Iris pigment epithelial cell (primary cell): ENCODE data around the gene MAP3K2.

Source experiments
- DNase-seq: peaks from one replicate; pipeline ENCODE4 v3.0.0-alpha.2; 2011; ENCODE audit warnings: low read depth

MAP3K2 gene, protein sequence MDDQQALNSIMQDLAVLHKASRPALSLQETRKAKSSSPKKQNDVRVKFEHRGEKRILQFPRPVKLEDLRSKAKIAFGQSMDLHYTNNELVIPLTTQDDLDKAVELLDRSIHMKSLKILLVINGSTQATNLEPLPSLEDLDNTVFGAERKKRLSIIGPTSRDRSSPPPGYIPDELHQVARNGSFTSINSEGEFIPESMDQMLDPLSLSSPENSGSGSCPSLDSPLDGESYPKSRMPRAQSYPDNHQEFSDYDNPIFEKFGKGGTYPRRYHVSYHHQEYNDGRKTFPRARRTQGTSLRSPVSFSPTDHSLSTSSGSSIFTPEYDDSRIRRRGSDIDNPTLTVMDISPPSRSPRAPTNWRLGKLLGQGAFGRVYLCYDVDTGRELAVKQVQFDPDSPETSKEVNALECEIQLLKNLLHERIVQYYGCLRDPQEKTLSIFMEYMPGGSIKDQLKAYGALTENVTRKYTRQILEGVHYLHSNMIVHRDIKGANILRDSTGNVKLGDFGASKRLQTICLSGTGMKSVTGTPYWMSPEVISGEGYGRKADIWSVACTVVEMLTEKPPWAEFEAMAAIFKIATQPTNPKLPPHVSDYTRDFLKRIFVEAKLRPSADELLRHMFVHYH

DNA sequence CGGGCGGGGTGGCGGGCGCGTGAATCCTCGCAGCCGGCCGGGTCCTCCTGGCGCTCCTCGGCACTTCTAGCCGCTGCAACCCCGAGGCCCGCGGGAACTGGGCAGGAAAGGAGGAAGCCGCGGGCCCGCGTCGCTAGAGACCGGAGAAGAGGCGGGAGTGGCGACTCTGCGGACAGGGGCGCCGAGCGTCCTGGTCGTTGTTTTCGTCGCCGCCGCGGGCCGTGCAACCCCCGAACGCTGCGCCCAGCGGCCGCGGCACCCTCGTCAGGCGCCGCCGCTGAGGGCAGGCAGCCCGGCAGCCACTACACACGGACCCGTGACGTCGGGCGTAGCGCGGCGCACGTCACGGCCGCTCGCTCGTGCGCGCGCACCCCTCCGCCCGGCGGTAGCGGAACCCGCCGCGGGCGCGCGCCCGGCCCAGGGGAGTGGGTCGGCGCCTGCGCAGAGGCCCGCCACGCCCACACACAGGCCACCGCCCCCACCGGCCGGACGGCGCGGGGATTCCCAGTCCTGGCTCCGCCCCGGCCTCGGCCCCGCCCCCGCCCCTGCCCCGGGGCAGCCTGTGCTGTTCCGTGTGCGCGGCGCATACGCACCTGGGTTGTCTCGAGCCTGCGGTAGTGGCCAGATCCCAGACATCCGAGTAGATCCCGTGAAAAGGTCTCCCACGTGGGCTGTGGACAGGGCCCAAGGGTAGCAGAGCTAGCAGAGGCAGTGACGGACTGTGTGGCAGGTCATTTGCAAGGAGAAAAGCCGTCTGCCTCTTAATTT lies at the start of gene MAP3K2:
Gene MAP3K2, minus strand, starts transcription at position 321 of the 768 bp plus-strand sequence. CDS start 44,846 bp downstream, outside the sequence.
- peak; percentile 90 for DNase-seq

DNA sequence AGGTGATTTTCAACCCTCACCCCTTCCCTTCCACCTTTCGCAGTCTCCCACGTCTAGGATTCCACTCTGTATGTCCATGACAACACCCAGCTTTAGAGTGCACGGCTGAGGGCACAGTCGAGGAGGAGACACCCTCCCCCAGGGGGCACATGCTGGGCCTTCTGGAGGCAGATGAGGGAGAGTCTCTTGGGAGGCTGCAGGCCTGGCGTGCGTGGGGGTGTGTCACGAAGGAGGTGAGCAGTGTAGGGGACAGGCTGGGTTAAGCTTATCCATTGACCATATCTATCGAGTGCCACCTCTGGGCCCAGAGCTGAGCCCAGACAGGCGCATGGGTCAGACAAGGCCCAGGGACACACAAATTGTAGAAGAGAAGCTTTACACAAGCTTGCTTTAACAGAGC lies 49.3 kb upstream of the MAP3K2 start:
- DNase-seq = no peak

DNA sequence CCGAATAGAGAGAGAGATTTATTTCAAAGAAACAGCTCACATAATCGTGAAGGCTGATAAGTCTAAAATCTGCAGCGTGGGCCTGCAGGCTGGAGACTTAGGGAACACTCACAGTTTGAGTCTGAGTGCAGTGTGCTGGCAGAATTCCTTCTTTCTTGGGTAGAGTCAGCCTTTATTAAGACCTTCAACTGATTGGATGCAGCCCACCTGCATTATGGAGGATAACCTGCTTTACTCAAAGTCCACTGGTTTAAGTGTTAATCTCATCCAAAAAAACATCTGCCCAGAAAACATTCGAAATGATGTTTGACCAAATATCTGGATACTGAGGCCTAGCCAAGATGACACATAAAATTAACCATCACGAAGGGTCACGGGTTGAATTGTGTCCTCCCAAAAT lies 46.7 kb upstream of the MAP3K2 start:
- DNase-seq = no peak

DNA sequence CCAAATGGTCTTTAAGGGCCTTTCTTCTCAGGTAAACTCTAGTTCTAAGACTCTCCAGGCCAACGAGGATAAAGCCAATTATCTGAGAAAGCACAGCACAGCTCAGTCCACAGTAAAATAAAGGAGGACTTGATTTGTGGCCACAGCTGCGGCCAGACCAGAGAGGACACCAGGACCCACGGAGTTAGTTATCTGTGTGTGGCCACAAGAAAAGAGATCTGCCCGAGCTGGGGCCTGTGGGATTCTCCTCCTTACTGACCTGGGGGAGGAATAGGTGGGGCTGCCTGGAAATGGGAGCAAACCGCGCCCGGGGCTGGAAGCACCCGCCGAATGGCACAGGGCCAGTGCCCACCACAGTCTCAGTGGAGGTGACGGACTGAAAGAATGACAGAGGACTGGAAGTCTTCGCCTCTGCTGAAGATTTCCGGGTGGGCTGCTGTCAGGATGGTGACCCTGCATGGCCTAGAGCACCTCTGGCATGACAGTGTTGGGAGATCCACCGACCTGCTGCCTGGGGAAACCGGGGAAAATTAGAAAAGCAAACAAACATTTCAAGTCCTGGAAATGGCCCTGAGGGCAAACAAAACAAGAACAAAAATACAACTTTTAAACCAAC lies 43.7 kb upstream of the MAP3K2 start:
- DNase-seq = no peak

DNA sequence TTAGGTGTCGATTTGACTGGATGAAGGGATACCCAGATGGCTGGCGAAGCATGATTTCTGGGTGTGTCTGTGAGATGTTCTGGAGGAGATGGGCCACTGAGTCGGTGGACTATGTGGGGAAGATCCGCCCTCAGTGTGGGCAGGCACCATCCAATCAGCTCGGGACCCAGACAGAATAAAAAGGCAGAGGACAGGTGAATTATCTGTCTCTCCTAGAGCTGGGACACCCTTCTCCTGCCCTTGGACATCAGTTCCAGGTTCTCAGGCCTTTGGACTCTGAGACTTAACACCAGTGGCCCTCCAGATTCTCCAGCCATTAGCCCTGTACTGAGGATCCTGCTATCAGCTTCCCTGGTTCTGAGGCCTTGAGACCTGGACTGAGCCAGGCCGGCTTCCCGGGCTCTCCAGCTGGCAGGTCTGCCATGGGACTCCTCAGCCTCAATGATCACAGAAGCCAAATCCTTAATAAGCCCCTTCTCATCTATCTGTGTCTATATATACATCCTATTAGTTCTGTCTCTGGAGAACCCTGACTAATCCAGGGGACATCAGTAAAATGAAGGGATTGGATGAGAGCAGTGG lies 42.2 kb upstream of the MAP3K2 start:
- DNase-seq = no peak

DNA sequence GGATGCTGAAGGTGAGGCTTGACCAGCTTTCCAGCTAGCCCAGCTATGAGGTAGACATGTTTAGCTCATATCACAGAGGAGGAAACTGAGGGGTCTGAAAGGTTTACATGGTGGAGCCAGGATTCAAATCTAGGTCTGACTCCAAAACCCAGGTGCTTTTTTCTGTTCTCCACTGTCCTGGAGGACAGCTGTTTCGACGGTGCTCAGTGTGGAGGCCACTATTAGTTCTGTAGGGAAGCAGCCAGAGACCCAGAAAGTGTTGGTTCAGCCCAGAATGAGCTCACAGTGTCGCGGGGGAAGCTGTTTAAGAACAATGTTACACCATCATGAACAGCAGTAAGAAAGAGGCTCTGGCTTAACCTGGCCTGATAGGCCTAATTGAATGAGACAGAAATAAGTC lies 41.5 kb upstream of the MAP3K2 start:
- DNase-seq = no peak

DNA sequence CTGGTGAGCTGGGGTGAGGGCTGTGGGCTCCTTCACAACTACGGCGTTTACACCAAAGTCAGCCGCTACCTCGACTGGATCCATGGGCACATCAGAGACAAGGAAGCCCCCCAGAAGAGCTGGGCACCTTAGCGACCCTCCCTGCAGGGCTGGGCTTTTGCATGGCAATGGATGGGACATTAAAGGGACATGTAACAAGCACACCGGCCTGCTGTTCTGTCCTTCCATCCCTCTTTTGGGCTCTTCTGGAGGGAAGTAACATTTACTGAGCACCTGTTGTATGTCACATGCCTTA lies 41.0 kb upstream of the MAP3K2 start:
- DNase-seq = no peak

DNA sequence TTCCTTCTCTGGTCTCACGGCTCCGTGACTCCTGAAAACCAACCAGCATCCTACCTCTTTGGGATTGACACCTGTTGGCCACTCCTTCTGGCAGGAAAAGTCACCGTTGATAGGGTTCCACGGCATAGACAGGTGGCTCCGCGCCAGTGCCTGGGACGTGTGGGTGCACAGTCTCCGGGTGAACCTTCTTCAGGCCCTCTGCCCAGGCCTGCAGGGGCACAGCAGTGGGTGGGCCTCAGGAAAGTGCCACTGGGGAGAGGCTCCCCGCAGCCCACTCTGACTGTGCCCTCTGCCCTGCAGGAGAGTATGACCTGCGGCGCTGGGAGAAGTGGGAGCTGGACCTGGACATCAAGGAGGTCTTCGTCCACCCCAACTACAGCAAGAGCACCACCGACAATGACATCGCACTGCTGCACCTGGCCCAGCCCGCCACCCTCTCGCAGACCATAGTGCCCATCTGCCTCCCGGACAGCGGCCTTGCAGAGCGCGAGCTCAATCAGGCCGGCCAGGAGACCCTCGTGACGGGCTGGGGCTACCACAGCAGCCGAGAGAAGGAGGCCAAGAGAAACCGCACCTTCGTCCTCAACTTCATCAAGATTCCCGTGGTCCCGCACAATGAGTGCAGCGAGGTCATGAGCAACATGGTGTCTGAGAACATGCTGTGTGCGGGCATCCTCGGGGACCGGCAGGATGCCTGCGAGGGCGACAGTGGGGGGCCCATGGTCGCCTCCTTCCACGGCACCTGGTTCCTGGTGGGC lies 40.5 kb upstream of the MAP3K2 start:
- no peak for DNase-seq

DNA sequence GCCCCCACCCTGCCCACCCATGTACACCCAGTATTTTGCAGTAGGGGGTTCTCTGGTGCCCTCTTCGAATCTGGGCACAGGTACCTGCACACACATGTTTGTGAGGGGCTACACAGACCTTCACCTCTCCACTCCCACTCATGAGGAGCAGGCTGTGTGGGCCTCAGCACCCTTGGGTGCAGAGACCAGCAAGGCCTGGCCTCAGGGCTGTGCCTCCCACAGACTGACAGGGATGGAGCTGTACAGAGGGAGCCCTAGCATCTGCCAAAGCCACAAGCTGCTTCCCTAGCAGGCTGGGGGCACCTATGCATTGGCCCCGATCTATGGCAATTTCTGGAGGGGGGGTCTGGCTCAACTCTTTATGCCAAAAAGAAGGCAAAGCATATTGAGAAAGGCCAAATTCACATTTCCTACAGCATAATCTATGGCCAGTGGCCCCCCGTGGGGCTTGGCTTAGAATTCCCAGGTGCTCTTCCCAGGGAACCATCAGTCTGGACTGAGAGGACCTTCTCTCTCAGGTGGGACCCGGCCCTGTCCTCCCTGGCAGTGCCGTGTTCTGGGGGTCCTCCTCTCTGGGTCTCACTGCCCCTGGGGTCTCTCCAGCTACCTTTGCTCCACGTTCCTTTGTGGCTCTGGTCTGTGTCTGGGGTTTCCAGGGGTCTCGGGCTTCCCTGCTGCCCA lies 39.7 kb upstream of the MAP3K2 start:
- DNase-seq = no peak

DNA sequence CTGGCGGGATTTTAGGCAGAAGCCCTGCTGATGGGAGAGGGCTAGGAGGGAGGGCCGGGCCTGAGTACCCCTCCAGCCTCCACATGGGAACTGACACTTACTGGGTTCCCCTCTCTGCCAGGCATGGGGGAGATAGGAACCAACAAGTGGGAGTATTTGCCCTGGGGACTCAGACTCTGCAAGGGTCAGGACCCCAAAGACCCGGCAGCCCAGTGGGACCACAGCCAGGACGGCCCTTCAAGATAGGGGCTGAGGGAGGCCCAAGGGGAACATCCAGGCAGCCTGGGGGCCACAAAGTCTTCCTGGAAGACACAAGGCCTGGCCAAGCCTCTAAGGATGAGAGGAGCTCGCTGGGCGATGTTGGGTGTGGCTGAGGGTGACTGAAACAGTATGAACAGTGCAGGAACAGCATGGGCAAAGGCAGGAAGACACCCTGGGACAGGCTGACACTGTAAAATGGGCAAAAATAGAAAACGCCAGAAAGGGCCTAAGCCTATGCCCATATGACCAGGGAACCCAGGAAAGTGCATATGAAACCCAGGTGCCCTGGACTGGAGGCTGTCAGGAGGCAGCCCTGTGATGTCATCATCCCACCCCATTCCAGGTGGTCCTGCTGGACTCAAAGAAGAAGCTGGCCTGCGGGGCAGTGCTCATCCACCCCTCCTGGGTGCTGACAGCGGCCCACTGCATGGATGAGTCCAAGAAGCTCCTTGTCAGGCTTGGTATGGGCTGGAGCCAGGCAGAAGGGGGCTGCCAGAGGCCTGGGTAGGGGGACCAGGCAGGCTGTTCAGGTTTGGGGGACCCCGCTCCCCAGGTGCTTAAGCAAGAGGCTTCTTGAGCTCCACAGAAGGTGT lies 39.0 kb upstream of the MAP3K2 start:
- no peak for DNase-seq

DNA sequence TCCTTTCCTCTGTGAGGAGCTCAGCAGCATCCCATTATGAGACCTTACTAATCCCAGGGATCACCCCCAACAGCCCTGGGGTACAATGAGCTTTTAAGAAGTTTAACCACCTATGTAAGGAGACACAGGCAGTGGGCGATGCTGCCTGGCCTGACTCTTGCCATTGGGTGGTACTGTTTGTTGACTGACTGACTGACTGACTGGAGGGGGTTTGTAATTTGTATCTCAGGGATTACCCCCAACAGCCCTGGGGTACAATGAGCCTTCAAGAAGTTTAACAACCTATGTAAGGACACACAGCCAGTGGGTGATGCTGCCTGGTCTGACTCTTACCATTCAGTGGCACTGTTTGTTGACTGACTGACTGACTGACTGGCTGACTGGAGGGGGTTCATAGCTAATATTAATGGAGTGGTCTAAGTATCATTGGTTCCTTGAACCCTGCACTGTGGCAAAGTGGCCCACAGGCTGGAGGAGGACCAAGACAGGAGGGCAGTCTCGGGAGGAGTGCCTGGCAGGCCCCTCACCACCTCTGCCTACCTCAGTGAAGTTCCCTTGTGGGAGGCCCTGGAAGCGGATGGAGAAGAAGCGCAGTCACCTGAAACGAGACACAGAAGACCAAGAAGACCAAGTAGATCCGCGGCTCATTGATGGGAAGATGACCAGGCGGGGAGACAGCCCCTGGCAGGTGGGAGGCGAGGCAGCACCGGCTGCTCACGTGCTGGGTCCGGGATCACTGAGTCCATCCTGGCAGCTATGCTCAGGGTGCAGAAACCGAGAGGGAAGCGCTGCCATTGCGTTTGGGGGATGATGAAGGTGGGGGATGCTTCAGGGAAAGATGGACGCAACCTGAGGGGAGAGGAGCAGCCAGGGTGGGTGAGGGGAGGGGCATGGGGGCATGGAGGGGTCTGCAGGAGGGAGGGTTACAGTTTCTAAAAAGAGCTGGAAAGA lies 38.0 kb upstream of the MAP3K2 start:
- DNase-seq = no peak

DNA sequence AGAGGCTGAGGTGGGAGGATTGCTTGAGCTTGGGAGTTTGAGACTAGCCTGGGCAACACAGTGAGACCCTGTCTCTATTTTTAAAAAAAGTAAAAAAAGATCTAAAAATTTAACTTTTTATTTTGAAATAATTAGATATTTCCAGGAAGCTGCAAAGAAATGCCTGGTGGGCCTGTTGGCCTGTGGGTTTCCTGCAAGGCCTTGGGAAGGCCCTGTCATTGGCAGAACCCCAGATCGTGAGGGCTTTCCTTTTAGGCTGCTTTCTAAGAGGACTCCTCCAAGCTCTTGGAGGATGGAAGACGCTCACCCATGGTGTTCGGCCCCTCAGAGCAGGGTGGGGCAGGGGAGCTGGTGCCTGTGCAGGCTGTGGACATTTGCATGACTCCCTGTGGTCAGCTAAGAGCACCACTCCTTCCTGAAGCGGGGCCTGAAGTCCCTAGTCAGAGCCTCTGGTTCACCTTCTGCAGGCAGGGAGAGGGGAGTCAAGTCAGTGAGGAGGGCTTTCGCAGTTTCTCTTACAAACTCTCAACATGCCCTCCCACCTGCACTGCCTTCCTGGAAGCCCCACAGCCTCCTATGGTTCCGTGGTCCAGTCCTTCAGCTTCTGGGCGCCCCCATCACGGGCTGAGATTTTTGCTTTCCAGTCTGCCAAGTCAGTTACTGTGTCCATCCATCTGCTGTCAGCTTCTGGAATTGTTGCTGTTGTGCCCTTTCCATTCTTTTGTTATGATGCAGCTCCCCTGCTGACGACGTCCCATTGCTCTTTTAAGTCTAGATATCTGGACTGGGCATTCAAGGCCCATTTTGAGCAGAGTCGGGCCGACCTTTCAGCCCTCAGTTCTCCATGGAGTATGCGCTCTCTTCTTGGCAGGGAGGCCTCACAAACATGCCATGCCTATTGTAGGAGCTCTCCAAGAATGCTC lies 37.1 kb upstream of the MAP3K2 start:
- no peak for DNase-seq

DNA sequence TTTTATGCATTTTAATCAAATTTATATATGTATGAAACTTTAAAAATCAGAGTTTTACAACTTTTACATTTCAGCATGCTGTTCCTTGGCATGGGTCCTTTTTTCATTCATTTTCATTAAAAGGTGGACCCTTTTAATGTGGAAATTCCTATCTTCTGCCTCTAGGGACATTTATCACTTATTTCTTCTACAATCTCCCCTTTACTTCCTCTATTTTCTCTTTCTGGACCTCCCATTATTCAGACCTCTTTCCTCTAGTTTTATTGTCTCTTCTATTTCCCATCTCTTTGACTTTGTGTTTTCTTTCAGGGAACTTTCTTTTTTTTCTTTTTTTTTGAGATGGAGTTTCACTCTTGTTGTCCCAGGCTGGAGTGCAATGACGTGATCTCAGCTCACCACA lies 36.1 kb upstream of the MAP3K2 start:
- DNase-seq = no peak

DNA sequence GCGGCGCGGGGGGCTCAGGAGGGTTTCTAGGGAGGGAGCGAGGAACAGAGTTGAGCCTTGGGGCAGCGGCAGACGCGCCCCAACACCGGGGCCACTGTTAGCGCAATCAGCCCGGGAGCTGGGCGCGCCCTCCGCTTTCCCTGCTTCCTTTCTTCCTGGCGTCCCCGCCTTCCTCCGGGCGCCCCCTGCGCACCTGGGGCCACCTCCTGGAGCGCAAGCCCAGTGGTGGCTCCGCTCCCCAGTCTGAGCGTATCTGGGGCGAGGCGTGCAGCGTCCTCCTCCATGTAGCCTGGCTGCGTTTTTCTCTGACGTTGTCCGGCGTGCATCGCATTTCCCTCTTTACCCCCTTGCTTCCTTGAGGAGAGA lies 35.7 kb upstream of the MAP3K2 start:
- DNase-seq = no peak

DNA sequence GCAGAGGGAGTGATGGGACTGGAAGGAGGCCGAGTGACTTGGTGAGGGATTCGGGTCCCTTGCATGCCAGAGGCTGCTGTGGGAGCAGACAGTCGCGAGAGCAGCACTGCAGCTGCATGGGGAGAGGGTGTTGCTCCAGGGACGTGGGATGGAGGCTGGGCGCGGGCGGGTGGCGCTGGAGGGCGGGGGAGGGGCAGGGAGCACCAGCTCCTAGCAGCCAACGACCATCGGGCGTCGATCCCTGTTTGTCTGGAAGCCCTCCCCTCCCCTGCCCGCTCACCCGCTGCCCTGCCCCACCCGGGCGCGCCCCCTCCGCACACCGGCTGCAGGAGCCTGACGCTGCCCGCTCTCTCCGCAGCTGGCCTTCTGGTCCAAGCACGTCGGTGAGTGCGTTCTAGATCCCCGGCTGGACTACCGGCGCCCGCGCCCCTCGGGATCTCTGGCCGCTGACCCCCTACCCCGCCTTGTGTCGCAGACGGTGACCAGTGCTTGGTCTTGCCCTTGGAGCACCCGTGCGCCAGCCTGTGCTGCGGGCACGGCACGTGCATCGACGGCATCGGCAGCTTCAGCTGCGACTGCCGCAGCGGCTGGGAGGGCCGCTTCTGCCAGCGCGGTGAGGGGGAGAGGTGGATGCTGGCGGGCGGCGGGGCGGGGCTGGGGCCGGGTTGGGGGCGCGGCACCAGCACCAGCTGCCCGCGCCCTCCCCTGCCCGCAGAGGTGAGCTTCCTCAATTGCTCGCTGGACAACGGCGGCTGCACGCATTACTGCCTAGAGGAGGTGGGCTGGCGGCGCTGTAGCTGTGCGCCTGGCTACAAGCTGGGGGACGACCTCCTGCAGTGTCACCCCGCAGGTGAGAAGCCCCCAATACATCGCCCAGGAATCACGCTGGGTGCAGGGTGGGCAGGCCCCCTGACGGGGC lies 35.0 kb upstream of the MAP3K2 start:
- no peak for DNase-seq

DNA sequence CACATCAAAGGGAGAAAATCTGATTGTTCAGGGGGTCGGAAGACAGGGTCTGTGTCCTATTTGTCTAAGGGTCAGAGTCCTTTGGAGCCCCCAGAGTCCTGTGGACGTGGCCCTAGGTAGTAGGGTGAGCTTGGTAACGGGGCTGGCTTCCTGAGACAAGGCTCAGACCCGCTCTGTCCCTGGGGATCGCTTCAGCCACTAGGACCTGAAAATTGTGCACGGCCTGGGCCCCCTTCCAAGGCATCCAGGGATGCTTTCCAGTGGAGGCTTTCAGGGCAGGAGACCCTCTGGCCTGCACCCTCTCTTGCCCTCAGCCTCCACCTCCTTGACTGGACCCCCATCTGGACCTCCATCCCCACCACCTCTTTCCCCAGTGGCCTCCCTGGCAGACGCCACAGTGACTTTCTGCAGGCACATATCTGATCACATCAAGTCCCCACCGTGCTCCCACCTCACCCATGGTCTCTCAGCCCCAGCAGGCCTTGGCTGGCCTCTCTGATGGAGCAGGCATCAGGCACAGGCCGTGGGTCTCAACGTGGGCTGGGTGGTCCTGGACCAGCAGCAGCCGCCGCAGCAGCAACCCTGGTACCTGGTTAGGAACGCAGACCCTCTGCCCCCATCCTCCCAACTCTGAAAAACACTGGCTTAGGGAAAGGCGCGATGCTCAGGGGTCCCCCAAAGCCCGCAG lies 34.2 kb upstream of the MAP3K2 start:
- no peak for DNase-seq
